Heart left ventricle (tissue), 16 donors: Measurements from ENCODE around the gene LRRC74B. TPM values are rescaled to one million over a fixed set of nuclear protein-coding genes. Genes with fewer than 3 reads are reported as not detected.

Experiments used
- ATAC-seq, 4 donors: fragments of 200-7000 bp; cut with Tn5 transposase; one replicate each; pipeline ENCODE4 v1.9.1; 2020 to 2022; ENCODE audit warnings: moderate library complexity in 4 of 4, mild to moderate bottlenecking in 3 of 4, moderate number of reproducible peaks in 1 of 4
- DNase-seq, 5 donors: peaks; one replicate each; pipeline ENCODE4 v3.0.0-alpha.2; 2020
- H3K27ac ChIP-seq, 12 donors: fragments of 200-600 bp; sonication (generic) in 4 of 12; one replicate each; pipeline versions ENCODE4 v1.5.0 to v1.8.0; 2016 to 2022; ENCODE audit warnings: mild to moderate bottlenecking in 2 of 12
- H3K27me3 ChIP-seq, 9 donors: fragments of 200-600 bp; sonication (generic) in 2 of 9; one replicate each; pipeline versions ENCODE4 v1.5.1 to v1.8.0; 2016 to 2022; ENCODE audit warnings: mild to moderate bottlenecking in 3 of 9
- H3K36me3 ChIP-seq, 9 donors: fragments of 200-600 bp; sonication (generic) in 2 of 9; one replicate each; pipeline versions ENCODE4 v1.5.0 to v1.8.0; 2018 to 2022; ENCODE audit warnings: mild to moderate bottlenecking in 2 of 9
- H3K4me1 ChIP-seq, 12 donors: fragments of 200-600 bp; sonication (generic) in 4 of 12; one replicate each; pipeline versions ENCODE4 v1.5.0 to v1.8.0; 2016 to 2022; ENCODE audit warnings: mild to moderate bottlenecking in 3 of 12
- H3K4me3 ChIP-seq, 12 donors: fragments of 200-600 bp; sonication (generic) in 4 of 12; one replicate each; pipeline versions ENCODE4 v1.5.0 to v1.8.0; 2017 to 2022; ENCODE audit warnings: mild to moderate bottlenecking in 9 of 12, moderate library complexity in 4 of 12
- H3K9me3 ChIP-seq, 12 donors: fragments of 200-600 bp; sonication (generic) in 4 of 12; one replicate each; pipeline versions ENCODE4 v1.5.0 to v1.8.0; 2016 to 2022; ENCODE audit warnings: mild to moderate bottlenecking in 1 of 12
- CTCF ChIP-seq, 12 donors: fragments of 200-600 bp; sonication (generic) in 4 of 12; IDR thresholded peaks; one replicate each; pipeline versions ENCODE4 v1.5.0 to v1.8.0; 2018 to 2022; ENCODE audit warnings: antibody characterized with exemption in 12 of 12, mild to moderate bottlenecking in 5 of 12
- POLR2A ChIP-seq, 2 donors: fragments of 450-650 bp; IDR thresholded peaks; one replicate each; pipeline ENCODE4 v1.6.1; 2017; ENCODE audit warnings: antibody characterized with exemption in 2 of 2, mild to moderate bottlenecking in 2 of 2, moderate library complexity in 2 of 2
- WGBS, 4 donors: extraction: QIAGEN DNeasy Blood & Tissue Kit in 2 of 4; methylation state at CpG; one replicate each; pipeline versions ENCODE4 v1.1.5 to v1.1.7; 2013 to 2018; 5-methylcytosine and 5-hydroxymethylcytosine counted together
- intact Hi-C, 10 donors: fragments of 100-400 bp; cut with DNase I; formaldehyde crosslinking; loops; one replicate each; pipeline versions ENCODE4 v1.11.1 to v1.14.2; 2022
- polyA plus RNA-seq, 2 donors: library from polyadenylated mRNA; stranded (reverse); fragments of 200-250 nt; gene quantifications; one replicate each; pipeline ENCODE4 v1.2.3, GENCODE V29; 2013
- total RNA-seq, 9 donors: library from RNA; depleted of rRNA in 2 of 9; stranded (reverse); fragments of >200 nt in 2 of 9; fragmentation: NEBNext Ultra II Directional in 3 of 9; extraction: Animal tissue kit (Norgen Biotek cat#: 25700) in 3 of 9; gene quantifications; one replicate each; pipeline versions ENCODE4 v1.1.0 to v1.2.4, GENCODE V29; 2016 to 2023
- donor health status: ischemic (EF 13 %, LVEDD 7.1; RV severe dilation, severe dysfunction).
- donor health status: healthy with polysubstance abuse.
- donor health status: DM: no; HTN: yes; CAD: no.
- donor health status: DM: no; HTN: no; CAD: no.
- donor health status: ischemic (EF 25% LVEDD 6.9; RV normal size, moderate dysfunction).
- donor health status: ischemic (EF 25% LVEDD 5.7; RV mildly dilated, moderate dysfunction).
- donor health status: healthy.
- donor health status: DM: yes; HTN: yes; CAD: no.
- donor health status: ischemic (EF 35%, LVEDD 5.7; RV mildly dilated, moderate dysfunction).
- donor health status: nonischemic (EF 11% LVEDD 7.7; RV severe dilation, severe dysfunction).
- donor health status: DM: yes; HTN: yes; CAD: no.
- donor health status: PGD.
- donor health status: ischemic (EF 29% LVEDD 5.4; RV normal size, mild dysfunction).
- donor health status: nonischemic (EF 23%, LVEDD 6.1; RV moderate dilation, normal function).

LRRC74B gene
- total and polyA plus RNA-seq, 11 donors: not detected

DNA sequence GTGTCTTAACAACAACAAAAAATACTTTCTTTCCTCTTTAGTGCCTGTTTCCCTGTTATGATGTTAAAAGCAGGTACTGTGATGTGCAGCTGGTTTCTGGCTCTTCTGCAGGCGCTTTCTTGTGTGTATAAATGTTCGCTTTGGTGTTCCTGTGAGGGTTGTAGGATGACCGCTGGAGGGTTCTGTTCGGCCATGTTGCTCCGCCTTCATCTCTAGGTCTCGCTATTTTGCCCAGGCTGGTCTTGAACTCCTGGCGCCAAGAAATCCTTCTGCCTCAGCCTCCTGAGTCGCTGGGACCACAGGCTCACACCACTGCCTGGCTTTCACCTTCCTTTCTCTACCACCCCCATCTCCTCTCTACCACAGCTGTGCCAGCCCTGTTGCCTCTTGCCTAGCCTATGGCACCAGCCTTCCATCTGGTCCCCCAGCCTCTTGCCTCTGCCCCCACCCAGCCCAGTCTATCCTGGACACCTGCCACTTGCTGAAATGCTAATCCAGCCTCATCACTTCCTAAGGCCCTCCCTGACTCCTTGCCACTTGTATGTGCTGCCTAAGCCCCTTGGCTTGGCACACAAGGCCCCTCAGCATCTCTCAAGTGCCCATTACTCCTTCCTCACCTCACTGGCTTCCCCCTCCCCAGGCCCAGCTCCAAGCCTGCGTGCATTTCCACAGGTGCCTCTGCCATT, 5.5 kb downstream of the LRRC74B start:
- no peaks in the 10 kb centered on the region for H3K9me3 ChIP-seq
- H3K36me3 ChIP-seq: no peaks in the 10 kb centered on the region
- TF ChIP-seq POLR2A (IDR thresholded peaks at IDR 0.05): no peak
- TF ChIP-seq CTCF (IDR thresholded peaks at IDR 0.05): no peak
- peak in 1 of 5 donors; percentile 18 for DNase-seq
- ATAC-seq: no peak
- whole genome bisulfite sequencing, 4 donors: 84 to 87% (median 85%) methylated on average over 9 of the region's 9 CpGs
- H3K4me1 ChIP-seq: peaks cover 0 to 6% (median 0%) of the 10 kb centered on the region in 12 donors
- H3K27me3 ChIP-seq: peaks cover 0 to 5% (median 0%) of the 10 kb centered on the region in 9 donors
- no peak overlapping the region for H3K27ac ChIP-seq
- H3K4me3 ChIP-seq: no peak overlapping the region
- intact Hi-C loops: loop anchor here in 1 of 10 donors (5.0 kb wide), 1 partner anchor 84 kb away; the partner anchor contains the start of gene AIFM3

GRCh38 chr22:21051831-21052400, 6.2 kb downstream of the LRRC74B start:
- no peak overlapping the region for H3K4me3 ChIP-seq
- H3K27me3 ChIP-seq: peaks cover 0 to 5% (median 0%) of the 10 kb centered on the region in 9 donors
- peak in 1 of 5 donors; percentile 18 for DNase-seq
- intact Hi-C loops: loop anchor here in 1 of 10 donors (5.0 kb wide), 1 partner anchor 85 kb away; the partner anchor contains the start of gene AIFM3
- H3K27ac ChIP-seq: no peak overlapping the region
- TF ChIP-seq CTCF (IDR thresholded peaks at IDR 0.05) (no peak), POLR2A (IDR thresholded peaks at IDR 0.05) (no peak)
- no peaks in the 10 kb centered on the region for H3K9me3 ChIP-seq
- H3K4me1 ChIP-seq: peaks cover 0 to 6% (median 0%) of the 10 kb centered on the region in 12 donors
- H3K36me3 ChIP-seq: no peaks in the 10 kb centered on the region
- 50 to 76% (median 59%) methylated on average over 6 to 8 of the region's 8 CpGs for WGBS, 4 donors
- no peak for ATAC-seq

DNA sequence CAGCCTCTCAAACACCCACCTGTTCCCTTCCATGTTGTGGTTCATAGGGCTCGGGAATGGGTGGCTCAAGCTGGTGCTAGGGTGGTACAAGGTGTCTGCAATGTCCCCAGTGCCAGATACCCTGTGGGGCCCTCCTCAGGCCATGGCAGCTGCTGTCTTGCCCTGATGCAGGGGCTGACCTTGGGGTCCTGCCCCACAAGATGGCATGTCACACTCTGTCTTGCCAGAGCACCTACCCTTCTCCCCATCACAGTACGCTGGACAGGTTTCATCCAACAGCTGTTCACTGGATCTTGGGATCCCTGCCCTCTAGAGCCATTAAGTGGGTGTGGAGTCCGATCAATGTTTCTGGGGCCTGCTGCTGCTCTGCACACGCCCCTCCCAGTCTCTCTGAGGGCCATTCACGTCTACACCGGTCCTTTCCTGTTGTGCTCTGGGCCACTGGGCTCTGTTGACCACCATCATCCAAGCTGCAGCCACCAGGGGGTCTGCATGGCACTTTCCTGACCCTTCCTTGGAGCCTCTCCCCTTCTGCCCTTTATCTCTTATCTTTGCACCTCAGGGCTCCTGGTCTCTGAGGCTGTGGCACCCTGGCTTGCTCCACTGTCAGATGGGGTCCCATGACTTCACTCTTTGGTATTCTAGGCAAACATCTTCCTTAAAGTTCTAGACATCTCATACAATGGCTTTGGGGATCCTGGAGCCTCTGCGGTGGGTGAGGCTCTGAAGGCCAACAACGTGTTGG, 7.1 kb downstream of the LRRC74B start:
- no peak for ATAC-seq

More for the DNA sequence above, 7.1 kb downstream of the LRRC74B start:
- DNase-seq: peak in 1 of 5 donors; percentile 9
- peaks cover 0 to 6% (median 0%) of the 10 kb centered on the region in 12 donors for H3K4me1 ChIP-seq
- no peak overlapping the region for H3K27ac ChIP-seq
- no peaks in the 10 kb centered on the region for H3K9me3 ChIP-seq
- TF ChIP-seq POLR2A (IDR thresholded peaks at IDR 0.05) (no peak), CTCF (IDR thresholded peaks at IDR 0.05) (no peak)
- H3K27me3 ChIP-seq: peaks cover 0 to 5% (median 0%) of the 10 kb centered on the region in 9 donors
- H3K4me3 ChIP-seq: no peak overlapping the region
- WGBS, 4 donors: 81 to 86% (median 84%) methylated on average over 8 of the region's 8 CpGs
- no peaks in the 10 kb centered on the region for H3K36me3 ChIP-seq
- intact Hi-C loops: loop anchor here in 1 of 10 donors (5.0 kb wide), 1 partner anchor 86 kb away; the partner anchor contains the start of gene AIFM3
